Right lobe of liver (tissue), 4 donors: Measurements from ENCODE around the gene MRPL28.

Source experiments
- POLR2A ChIP-seq: fragments of 450-650 bp; IDR thresholded peaks from one replicate; pipeline ENCODE4 v1.6.1; 2017; ENCODE audit warnings: antibody characterized with exemption, mild to moderate bottlenecking
- TF ChIP-seq, protein P1 (sequence below), 4 donors: fragments of 200-600 bp in 3 of 4; fragments of 450-650 bp in 1 of 4; IDR thresholded peaks; one replicate each; pipeline versions ENCODE4 v1.5.1 to v1.8.0; 2016 to 2022; ENCODE audit warnings: antibody characterized with exemption in 4 of 4, mild to moderate bottlenecking in 2 of 4
- donor health status: DM: no; HTN: no; CAD: no.
- donor health status: DM: no; HTN: no; CAD: no.
- donor health status: DM: no; HTN: yes; CAD: no.

DNA sequence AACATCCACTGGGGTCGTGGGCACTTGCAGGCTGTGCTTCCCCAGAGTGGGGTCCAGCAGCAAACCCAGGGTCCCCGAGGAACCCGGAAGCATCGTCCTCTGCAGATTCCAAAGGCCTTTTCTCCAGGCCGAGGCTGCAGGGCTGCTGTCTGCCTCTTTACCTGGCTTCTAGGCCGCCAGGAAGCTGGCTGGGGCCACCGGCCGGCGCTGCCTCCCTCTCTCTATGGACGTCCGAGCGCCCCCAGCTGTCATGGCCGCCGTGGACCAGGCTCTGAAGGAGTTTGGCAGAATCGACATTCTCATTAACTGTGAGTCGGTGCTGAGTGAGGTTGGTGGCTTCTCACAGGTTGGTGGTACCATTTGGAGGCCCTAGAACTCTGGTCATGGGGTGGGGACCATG lies 36.9 kb upstream of the MRPL28 start:
- TF ChIP-seq, protein P1, sequence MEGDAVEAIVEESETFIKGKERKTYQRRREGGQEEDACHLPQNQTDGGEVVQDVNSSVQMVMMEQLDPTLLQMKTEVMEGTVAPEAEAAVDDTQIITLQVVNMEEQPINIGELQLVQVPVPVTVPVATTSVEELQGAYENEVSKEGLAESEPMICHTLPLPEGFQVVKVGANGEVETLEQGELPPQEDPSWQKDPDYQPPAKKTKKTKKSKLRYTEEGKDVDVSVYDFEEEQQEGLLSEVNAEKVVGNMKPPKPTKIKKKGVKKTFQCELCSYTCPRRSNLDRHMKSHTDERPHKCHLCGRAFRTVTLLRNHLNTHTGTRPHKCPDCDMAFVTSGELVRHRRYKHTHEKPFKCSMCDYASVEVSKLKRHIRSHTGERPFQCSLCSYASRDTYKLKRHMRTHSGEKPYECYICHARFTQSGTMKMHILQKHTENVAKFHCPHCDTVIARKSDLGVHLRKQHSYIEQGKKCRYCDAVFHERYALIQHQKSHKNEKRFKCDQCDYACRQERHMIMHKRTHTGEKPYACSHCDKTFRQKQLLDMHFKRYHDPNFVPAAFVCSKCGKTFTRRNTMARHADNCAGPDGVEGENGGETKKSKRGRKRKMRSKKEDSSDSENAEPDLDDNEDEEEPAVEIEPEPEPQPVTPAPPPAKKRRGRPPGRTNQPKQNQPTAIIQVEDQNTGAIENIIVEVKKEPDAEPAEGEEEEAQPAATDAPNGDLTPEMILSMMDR (IDR thresholded peaks at IDR 0.05), result no peak
- no peak for TF ChIP-seq POLR2A
